ENCODE data around the gene ZNF415. TPM values are rescaled to one million over a fixed set of nuclear protein-coding genes. Genes with fewer than 3 reads are reported as not detected.

The ZNF415 gene
- total RNA-seq, 1 donor from 2014 or later, result 18.1 TPM

GRCh38 chr19:53094754-53095575 is 37.7 kb downstream of the ZNF415 start:
- Mint-ChIP-seq H3K9me3 (ENCODE audit: low read depth) (no peaks in the 10 kb centered on the region), H3K36me3 (ENCODE audit: insufficient read depth) (peaks cover 14% of the 10 kb centered on the region), H3K4me1 (ENCODE audit: low read depth) (peaks cover 16% of the 10 kb centered on the region), H3K4me3 (ENCODE audit: low read depth) (no peak overlapping the region), H3K27me3 (no peaks in the 10 kb centered on the region), H3K27ac (peak overlapping the region; percentile 71)
- DNase-seq (ENCODE audit: low spot score, unreplicated experiment), result no peak
- no peak for TF ChIP-seq CTCF (IDR thresholded peaks at IDR 0.05; ENCODE audit: unreplicated experiment)

- Mint-ChIP-seq H3K27me3 (no peaks in the 10 kb centered on the region), H3K4me3 (ENCODE audit: low read depth) (no peak overlapping the region), H3K4me1 (ENCODE audit: low read depth) (peaks cover 16% of the 10 kb centered on the region), H3K9me3 (ENCODE audit: low read depth) (no peaks in the 10 kb centered on the region), H3K27ac (no peak overlapping the region), H3K36me3 (ENCODE audit: insufficient read depth) (peaks cover 16% of the 10 kb centered on the region)
- TF ChIP-seq CTCF (IDR thresholded peaks at IDR 0.05; ENCODE audit: unreplicated experiment), result no peak
- no peak for DNase-seq (ENCODE audit: low spot score, unreplicated experiment)
These were observed 40.0 kb downstream of the ZNF415 start for GRCh38 chr19:53092723-53093122.

- TF ChIP-seq CTCF (IDR thresholded peaks at IDR 0.05; ENCODE audit: unreplicated experiment), result no peak
- no peaks in the 10 kb centered on the region for H3K9me3 Mint-ChIP-seq (ENCODE audit: low read depth)
- H3K4me3 Mint-ChIP-seq (ENCODE audit: low read depth), result no peak overlapping the region
- peaks cover 14% of the 10 kb centered on the region for H3K36me3 Mint-ChIP-seq (ENCODE audit: insufficient read depth)
- no peak for DNase-seq (ENCODE audit: low spot score, unreplicated experiment)
- no peaks in the 10 kb centered on the region for H3K27me3 Mint-ChIP-seq
- no peak overlapping the region for H3K27ac Mint-ChIP-seq
- peaks cover 9% of the 10 kb centered on the region for H3K4me1 Mint-ChIP-seq (ENCODE audit: low read depth)
These were observed 41.1 kb downstream of the ZNF415 start for GRCh38 chr19:53091413-53092254.

GRCh38 chr19:53088091-53088490 is 44.6 kb downstream of the ZNF415 start:
- peaks cover 29% of the 10 kb centered on the region for H3K36me3 Mint-ChIP-seq (ENCODE audit: insufficient read depth)
- DNase-seq (ENCODE audit: low spot score, unreplicated experiment), result no peak
- no peak overlapping the region for H3K4me3 Mint-ChIP-seq (ENCODE audit: low read depth)
- H3K27me3 Mint-ChIP-seq, result no peaks in the 10 kb centered on the region
- no peaks in the 10 kb centered on the region for H3K4me1 Mint-ChIP-seq (ENCODE audit: low read depth)
- no peak for TF ChIP-seq CTCF (IDR thresholded peaks at IDR 0.05; ENCODE audit: unreplicated experiment)
- H3K9me3 Mint-ChIP-seq (ENCODE audit: low read depth), result no peaks in the 10 kb centered on the region
- no peak overlapping the region for H3K27ac Mint-ChIP-seq

GRCh38 chr19:53086949-53087348 is 45.8 kb downstream of the ZNF415 start:
- Mint-ChIP-seq H3K9me3 (ENCODE audit: low read depth) (peaks cover under 1% of the 10 kb centered on the region), H3K36me3 (ENCODE audit: insufficient read depth) (peaks cover 40% of the 10 kb centered on the region), H3K4me3 (ENCODE audit: low read depth) (no peak overlapping the region), H3K27ac (no peak overlapping the region), H3K4me1 (ENCODE audit: low read depth) (no peaks in the 10 kb centered on the region), H3K27me3 (no peaks in the 10 kb centered on the region)
- TF ChIP-seq CTCF (IDR thresholded peaks at IDR 0.05; ENCODE audit: unreplicated experiment), result no peak
- DNase-seq (ENCODE audit: low spot score, unreplicated experiment), result no peak

All from progenitor cell of endocrine pancreas (in vitro differentiated cells).